Effector memory CD4-positive, alpha-beta T cell (primary cell): ENCODE measurements around the gene PCDH17.

ENCODE experiments used
- DNase-seq, 3 donors: peaks; one replicate each; pipeline ENCODE4 v3.0.0-alpha.2; 2020
- H3K27ac ChIP-seq: 2 replicates; pipeline ENCODE4 v1.7.0; 2013; ENCODE audit warnings: mild to moderate bottlenecking, low read length, moderate library complexity; ENCODE audit not compliant: insufficient read depth, poor library complexity, severe bottlenecking
- H3K27me3 ChIP-seq: replicated peaks from 2 replicates; pipeline ENCODE4 v1.7.0; 2013; ENCODE audit warnings: mild to moderate bottlenecking, low read length; ENCODE audit not compliant: insufficient read depth, control insufficient read depth, poor library complexity, severe bottlenecking
- H3K36me3 ChIP-seq: 2 replicates; pipeline ENCODE4 v1.7.0; 2013; ENCODE audit warnings: mild to moderate bottlenecking, low read length, moderate library complexity; ENCODE audit not compliant: control insufficient read depth, insufficient read depth
- H3K4me1 ChIP-seq: 2 replicates; pipeline ENCODE4 v1.7.0; 2013; ENCODE audit warnings: low read length, mild to moderate bottlenecking; ENCODE audit not compliant: control insufficient read depth, insufficient read depth, poor library complexity, severe bottlenecking
- H3K4me3 ChIP-seq: 2 replicates; pipeline ENCODE4 v1.7.0; 2013; ENCODE audit warnings: low read length, low read depth, mild to moderate bottlenecking; ENCODE audit not compliant: insufficient read depth, poor library complexity, severe bottlenecking
- H3K9me3 ChIP-seq: 2 replicates; pipeline ENCODE4 v1.7.0; 2013; ENCODE audit warnings: mild to moderate bottlenecking, low read length, moderate library complexity; ENCODE audit not compliant: control insufficient read depth

The PCDH17 gene

DNA sequence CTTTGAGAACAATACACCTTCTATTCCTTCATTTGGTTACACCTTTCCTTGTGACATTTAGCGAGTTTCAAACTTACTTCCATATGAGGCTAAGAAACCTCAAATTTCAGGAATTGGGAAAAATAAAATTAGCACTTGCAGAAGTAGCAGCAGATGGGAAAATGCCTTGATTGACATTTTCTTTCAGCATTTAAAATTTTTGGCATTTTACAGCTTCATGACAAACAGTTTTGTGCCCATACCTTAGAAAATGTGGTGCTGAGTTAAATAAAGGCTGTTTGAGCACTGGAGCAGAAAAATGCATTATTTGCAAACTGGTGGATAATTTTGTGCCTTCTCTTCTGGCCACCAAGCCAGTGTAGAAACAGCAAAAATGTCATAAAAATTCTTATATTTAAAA, 95.4 kb downstream of the PCDH17 start:
- H3K9me3 ChIP-seq, result no peaks in the 10 kb centered on the region
- H3K27me3 ChIP-seq, result no peaks in the 10 kb centered on the region
- no peak for DNase-seq
- H3K4me1 ChIP-seq, result no peaks in the 10 kb centered on the region
- no peaks in the 10 kb centered on the region for H3K36me3 ChIP-seq
- no peak overlapping the region for H3K4me3 ChIP-seq
- no peak overlapping the region for H3K27ac ChIP-seq

GRCh38 chr13:57734306-57734705, 102.8 kb downstream of the PCDH17 start:
- Histone ChIP-seq H3K36me3 (no peaks in the 10 kb centered on the region), H3K27ac (no peak overlapping the region), H3K4me3 (no peak overlapping the region), H3K9me3 (no peaks in the 10 kb centered on the region), H3K4me1 (no peaks in the 10 kb centered on the region), H3K27me3 (no peaks in the 10 kb centered on the region)
- DNase-seq, result no peak

DNA sequence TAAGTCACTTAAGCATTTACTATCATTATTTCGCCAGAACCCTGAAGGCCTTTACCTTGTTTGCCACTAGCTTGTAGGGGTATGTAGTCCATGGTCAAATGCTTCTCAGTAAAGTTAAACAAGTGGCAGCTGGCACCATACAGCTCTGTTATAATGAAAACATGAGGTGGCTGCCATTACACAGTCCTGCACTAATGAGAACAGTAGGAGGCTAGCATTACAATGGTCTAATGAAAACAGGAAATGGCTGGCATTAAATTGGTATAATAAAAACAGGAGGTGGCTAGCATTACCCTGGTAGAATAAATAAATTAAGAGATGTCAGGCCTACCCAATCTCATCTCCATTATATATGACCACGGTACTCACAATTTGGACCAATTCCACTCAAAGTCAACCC, 107.5 kb downstream of the PCDH17 start:
- Histone ChIP-seq H3K36me3 (no peaks in the 10 kb centered on the region), H3K9me3 (no peaks in the 10 kb centered on the region), H3K4me3 (no peak overlapping the region), H3K4me1 (no peaks in the 10 kb centered on the region), H3K27me3 (no peaks in the 10 kb centered on the region), H3K27ac (no peak overlapping the region)
- DNase-seq, result no peak

DNA sequence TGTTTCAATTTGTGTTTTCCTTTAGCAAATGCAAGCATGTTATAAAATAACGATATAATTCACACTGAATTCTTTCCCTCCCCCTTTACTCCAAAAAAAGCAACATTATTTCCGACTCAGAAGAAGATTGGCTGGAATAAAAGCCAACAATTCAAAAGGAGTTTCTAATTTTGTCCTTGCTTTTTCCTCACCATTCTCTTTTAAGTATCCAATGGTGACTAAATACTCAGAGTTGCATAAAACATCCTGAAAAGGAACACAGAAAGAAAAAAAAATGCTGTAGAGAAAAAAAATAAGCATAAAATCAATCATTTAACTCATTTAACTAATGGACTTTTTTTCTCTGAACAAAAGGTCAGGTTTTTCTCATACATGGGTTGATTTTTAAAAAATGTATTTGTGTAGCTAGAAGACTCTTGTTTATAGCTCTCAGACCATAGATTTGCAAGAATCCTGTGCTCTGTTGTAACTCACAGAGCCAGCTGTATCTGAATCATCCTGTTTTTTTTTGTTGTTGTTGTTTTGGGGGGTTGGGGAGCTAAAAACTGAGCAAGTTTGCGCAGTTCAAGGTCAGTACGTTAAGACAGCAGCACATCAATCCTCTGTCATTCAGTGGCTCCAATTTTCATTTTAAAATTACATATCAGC, 108.1 kb downstream of the PCDH17 start:
- Histone ChIP-seq H3K4me1 (no peaks in the 10 kb centered on the region), H3K27me3 (no peaks in the 10 kb centered on the region), H3K4me3 (no peak overlapping the region), H3K9me3 (no peaks in the 10 kb centered on the region), H3K27ac (no peak overlapping the region), H3K36me3 (no peaks in the 10 kb centered on the region)
- no peak for DNase-seq

- no peak for DNase-seq
- H3K36me3 ChIP-seq, result no peaks in the 10 kb centered on the region
- H3K4me1 ChIP-seq, result no peaks in the 10 kb centered on the region
Observed at GRCh38 chr13:57740719-57741118, 109.2 kb downstream of the PCDH17 start.

GRCh38 chr13:57748096-57748495, 116.6 kb downstream of the PCDH17 start:
- no peak overlapping the region for H3K27ac ChIP-seq
- no peak overlapping the region for H3K4me3 ChIP-seq
- H3K36me3 ChIP-seq, result no peaks in the 10 kb centered on the region
- no peaks in the 10 kb centered on the region for H3K4me1 ChIP-seq
- no peaks in the 10 kb centered on the region for H3K27me3 ChIP-seq
- H3K9me3 ChIP-seq, result no peaks in the 10 kb centered on the region
- no peak for DNase-seq

More at GRCh38 chr13:57740719-57741118, 109.2 kb downstream of the PCDH17 start:
- H3K27me3 ChIP-seq, result no peaks in the 10 kb centered on the region
- no peaks in the 10 kb centered on the region for H3K9me3 ChIP-seq
- no peak overlapping the region for H3K27ac ChIP-seq
- no peak overlapping the region for H3K4me3 ChIP-seq

GRCh38 chr13:57760951-57761350, 129.4 kb downstream of the PCDH17 start:
- Histone ChIP-seq H3K4me3 (no peak overlapping the region), H3K9me3 (no peaks in the 10 kb centered on the region), H3K27ac (no peak overlapping the region), H3K4me1 (no peaks in the 10 kb centered on the region), H3K36me3 (no peaks in the 10 kb centered on the region), H3K27me3 (no peaks in the 10 kb centered on the region)
- no peak for DNase-seq

DNA sequence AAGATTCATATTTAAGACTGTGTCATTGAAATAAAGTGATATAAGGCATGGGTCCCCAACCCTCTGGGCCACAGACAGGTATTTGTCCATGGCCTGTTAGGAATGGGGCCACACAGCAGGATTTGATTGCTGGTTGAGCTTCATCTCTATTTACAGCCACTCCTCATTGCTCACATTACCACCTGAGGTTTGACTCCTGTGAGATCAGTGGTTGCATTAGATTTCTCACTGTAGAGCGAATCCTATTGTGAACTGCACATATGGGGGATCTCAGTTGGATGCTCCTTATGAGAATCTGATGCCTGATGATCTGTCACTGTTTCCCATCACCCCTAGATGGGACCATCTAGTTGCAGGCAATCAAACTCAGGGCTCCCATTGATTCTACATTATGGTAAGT, 132.1 kb downstream of the PCDH17 start:
- Histone ChIP-seq H3K4me1 (no peaks in the 10 kb centered on the region), H3K36me3 (no peaks in the 10 kb centered on the region), H3K4me3 (no peak overlapping the region)

More for the DNA sequence above, 132.1 kb downstream of the PCDH17 start:
- DNase-seq, result no peak
- H3K9me3 ChIP-seq, result no peaks in the 10 kb centered on the region
- H3K27me3 ChIP-seq, result no peaks in the 10 kb centered on the region
- no peak overlapping the region for H3K27ac ChIP-seq
